Measurements from ENCODE around the gene MED28.
A peak's percentile ranks its signal among the peaks of the same experiment; 100 is the strongest.

MED28 gene

DNA sequence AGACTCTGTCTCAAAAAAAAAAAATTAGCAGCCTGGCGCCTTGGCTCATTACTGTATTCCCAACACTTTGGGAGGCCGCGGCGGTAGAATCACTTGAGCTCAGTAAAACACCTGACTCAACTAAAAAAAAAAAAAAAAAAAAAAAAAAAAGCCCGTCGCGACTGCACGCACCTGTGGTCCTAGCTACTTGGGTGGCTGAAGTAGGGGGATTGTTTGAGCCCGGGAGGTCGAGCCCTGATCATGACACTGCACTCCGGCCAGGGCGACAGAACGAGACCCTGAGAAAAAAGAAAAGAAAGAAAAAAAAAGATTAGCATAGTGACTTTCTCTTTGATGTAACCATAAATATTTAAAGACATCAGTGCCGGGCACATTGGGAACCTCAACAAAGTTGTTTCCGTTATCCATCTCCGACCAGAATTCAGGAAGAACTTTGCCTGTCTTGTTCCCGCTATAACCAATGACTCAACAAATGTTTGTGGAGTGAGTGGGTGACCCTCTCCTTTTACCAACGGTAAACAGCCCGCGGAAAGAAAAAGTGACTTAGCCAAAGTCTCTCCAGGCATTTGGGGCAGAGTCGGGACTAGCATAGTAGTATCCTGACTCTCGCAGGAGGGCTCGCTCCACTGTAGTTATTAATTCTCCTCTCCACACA is 553 bp upstream of the MED28 start:
- DNase-seq (ENCODE audit: low spot score) = peak; percentile 39
- ChIA-PET POLR2A (ENCODE audit: low non-redundant PET) (no interaction called here), CTCF (interaction anchor here (0.8 kb wide), 1 partner anchor 22 kb away, joined by 3 read pairs; no protein-coding TSS in a partner anchor)
- H3K27ac ChIP-seq = peak overlapping the region; percentile 72
- TF ChIP-seq, protein P1, sequence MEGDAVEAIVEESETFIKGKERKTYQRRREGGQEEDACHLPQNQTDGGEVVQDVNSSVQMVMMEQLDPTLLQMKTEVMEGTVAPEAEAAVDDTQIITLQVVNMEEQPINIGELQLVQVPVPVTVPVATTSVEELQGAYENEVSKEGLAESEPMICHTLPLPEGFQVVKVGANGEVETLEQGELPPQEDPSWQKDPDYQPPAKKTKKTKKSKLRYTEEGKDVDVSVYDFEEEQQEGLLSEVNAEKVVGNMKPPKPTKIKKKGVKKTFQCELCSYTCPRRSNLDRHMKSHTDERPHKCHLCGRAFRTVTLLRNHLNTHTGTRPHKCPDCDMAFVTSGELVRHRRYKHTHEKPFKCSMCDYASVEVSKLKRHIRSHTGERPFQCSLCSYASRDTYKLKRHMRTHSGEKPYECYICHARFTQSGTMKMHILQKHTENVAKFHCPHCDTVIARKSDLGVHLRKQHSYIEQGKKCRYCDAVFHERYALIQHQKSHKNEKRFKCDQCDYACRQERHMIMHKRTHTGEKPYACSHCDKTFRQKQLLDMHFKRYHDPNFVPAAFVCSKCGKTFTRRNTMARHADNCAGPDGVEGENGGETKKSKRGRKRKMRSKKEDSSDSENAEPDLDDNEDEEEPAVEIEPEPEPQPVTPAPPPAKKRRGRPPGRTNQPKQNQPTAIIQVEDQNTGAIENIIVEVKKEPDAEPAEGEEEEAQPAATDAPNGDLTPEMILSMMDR (conservative IDR thresholded peaks at IDR 0.05; ENCODE audit: low read depth) = no peak

DNA sequence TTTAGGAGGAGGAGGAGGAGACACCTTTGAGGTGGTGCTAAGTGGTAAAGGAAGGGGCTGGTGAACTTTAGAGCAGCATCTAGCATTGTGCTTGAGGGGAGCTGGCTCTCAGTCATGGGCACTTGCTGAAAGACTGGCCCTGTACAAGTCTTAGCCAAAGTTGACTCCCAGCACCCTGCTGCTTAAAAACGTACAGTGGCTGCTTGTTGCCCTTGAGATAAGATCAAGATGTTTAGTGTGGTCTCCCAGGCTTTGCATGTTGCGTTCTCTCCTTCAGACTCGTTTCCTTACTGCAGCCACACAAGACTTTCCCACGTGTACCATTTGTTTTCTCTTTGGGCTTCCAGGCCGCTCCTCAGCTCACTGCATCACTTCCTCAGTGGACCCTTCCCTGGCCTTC is 1.8 kb downstream of the MED28 start:
- POLR2A ChIA-PET (ENCODE audit: low non-redundant PET) = interaction anchor here (0.7 kb wide), 1 partner anchor 406 kb away, joined by 3 read pairs; no protein-coding TSS in a partner anchor
- CTCF ChIA-PET = interaction anchor here (0.6 kb wide), 2 partner anchors 188 to 483 kb away, joined by 3 read pairs; no protein-coding TSS in a partner anchor
- no peak overlapping the region for H3K27ac ChIP-seq

DNA sequence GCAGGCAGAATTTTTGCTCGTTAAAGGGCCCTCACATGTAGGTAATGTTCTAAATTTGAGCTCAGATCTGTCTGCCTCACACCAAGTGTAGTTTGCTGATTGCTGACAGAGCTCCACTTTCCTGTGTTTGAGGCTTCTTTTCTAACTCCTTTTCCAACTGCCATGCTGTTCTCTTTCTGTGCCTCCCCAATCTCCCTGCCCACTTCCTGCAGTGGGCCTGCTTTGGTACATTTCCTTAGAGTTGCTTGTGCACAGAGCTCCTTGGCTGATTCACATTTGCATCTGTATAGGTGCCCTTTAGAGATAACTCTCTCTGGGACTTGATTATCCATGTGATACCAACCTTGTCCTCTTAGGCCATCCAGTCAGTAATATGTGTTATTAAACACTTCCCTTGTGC is 4.5 kb downstream of the MED28 start:
- ChIA-PET POLR2A (ENCODE audit: low non-redundant PET) (no interaction called here), CTCF (no interaction called here)
- H3K27ac ChIP-seq = no peak overlapping the region
- TF ChIP-seq, protein P1 (conservative IDR thresholded peaks at IDR 0.05; ENCODE audit: low read depth) = no peak
- DNase-seq (ENCODE audit: low spot score) = no peak

More for the DNA sequence above, 1.8 kb downstream of the MED28 start:
- TF ChIP-seq, protein P1 (conservative IDR thresholded peaks at IDR 0.05; ENCODE audit: low read depth) = no peak
- no peak for DNase-seq (ENCODE audit: low spot score)

DNA sequence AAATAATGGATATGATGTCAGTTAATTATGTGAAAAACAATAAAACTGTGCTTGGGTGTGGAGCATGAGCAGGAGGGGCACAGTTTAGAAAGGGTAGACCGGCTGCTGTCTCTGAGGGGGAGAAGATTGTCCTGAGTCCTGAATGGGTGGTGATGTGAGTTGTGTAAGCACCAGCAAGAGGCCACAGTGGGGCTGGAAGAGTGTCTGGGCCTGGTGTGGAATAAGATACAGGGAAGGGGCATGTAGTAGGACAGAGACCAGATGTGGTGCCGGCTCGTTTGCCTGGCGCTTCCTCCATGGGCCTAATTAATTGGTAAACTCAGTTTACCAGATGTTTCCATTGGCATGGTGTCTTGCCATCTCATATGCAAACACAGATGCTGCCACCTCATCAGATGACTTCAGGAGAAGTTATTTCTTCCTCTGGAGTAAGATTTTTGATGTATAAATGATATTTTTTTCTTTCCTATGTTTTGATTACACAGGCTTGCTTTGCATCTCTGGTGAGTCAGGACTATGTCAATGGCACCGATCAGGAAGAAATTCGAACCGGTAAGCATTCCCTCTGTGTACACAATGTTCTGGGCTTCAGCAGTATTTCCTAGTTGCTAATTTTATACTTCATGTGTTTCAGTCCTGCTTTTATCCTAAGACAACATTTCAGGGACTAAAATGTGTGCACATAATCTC is 5.1 kb downstream of the MED28 start:
- TF ChIP-seq, protein P1 (conservative IDR thresholded peaks at IDR 0.05; ENCODE audit: low read depth) = no peak
- no peak for DNase-seq (ENCODE audit: low spot score)
- POLR2A ChIA-PET (ENCODE audit: low non-redundant PET) = no interaction called here
- CTCF ChIA-PET = no interaction called here
- no peak overlapping the region for H3K27ac ChIP-seq

DNA sequence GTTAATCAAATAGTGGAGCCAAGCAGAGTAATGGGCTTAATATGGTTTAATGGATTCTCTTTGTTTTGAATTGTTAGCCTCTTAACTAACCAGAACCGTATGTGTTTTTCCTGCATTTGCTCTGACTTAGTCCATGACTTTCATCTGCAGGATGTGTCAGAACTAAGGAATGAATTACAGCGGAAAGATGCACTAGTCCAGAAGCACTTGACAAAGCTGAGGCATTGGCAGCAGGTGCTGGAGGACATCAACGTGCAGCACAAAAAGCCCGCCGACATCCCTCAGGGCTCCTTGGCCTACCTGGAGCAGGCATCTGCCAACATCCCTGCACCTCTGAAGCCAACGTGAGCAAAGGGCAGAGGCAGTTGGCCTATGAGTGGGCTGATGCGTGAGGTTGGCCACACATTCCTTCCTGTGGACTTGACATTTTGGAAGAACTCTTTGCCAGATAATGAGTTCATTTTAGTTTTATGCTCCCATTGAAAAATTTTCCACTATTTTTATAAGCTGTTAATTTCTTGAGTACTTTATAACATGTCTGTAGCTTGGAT is 9.1 kb downstream of the MED28 start:
- CTCF ChIA-PET = no interaction called here
- DNase-seq (ENCODE audit: low spot score) = no peak
- H3K27ac ChIP-seq = no peak overlapping the region
- POLR2A ChIA-PET (ENCODE audit: low non-redundant PET) = no interaction called here
- TF ChIP-seq, protein P1 (conservative IDR thresholded peaks at IDR 0.05; ENCODE audit: low read depth) = no peak

DNA sequence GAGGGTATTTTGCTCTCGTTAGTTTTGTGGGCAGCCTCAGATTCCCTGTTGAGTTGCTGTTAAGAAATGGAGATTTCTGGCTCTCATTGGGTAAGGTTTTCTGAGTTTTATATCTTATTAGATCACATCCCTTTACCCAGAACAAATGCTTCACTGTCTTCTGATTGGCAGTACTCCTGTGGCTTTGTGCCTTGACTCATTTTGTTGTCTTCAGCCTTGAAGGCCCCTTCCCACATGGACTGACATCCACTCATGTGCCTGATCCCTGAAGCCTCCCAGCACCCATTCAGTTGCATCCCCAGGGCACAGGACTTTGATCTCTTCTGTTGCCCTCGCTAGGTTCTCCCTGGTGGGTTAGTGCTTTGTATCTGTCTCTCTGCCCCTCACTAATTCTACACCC is 10.4 kb downstream of the MED28 start:
- H3K27ac ChIP-seq = no peak overlapping the region
- ChIA-PET POLR2A (ENCODE audit: low non-redundant PET) (no interaction called here), CTCF (no interaction called here)
- DNase-seq (ENCODE audit: low spot score) = no peak
- TF ChIP-seq, protein P1 (conservative IDR thresholded peaks at IDR 0.05; ENCODE audit: low read depth) = no peak
